Keratinocyte (primary cell): ENCODE data around the gene BDH2. TPM values are rescaled to one million over a fixed set of nuclear protein-coding genes. Genes with fewer than 3 reads are reported as not detected.

Experiments
- DNase-seq: peaks from one replicate; pipeline ENCODE4 v3.0.0-alpha.2; 2011; ENCODE audit warnings: low read depth, missing footprints, low spot score
- FAIRE-seq: peaks from 2 replicates; lab custom pipeline; 2011; peaks lifted over from hg19 to GRCh38; lab: Jason Lieb, UNC
- H2AFZ ChIP-seq: 2 replicates; pipeline ENCODE4 v1.6.0; 2012; ENCODE audit warnings: low read length, control low read depth, inconsistent platforms; ENCODE audit not compliant: control insufficient read depth
- H3K27ac ChIP-seq: 2 replicates; pipeline ENCODE4 v1.5.1; 2011; ENCODE audit warnings: low read length; ENCODE audit not compliant: control insufficient read depth, insufficient read depth
- H3K27me3 ChIP-seq: 3 replicates; pipeline ENCODE4 v1.6.0; 2011; ENCODE audit warnings: low read length; ENCODE audit not compliant: control insufficient read depth, insufficient read depth; ENCODE audit errors: extremely low read depth
- H3K36me3 ChIP-seq, 2 experiments: 2 replicates in 1 of 2; 3 replicates in 1 of 2; pipeline ENCODE4 v1.5.1; 2011; ENCODE audit warnings: low read length in 2 of 2, mild to moderate bottlenecking in 1 of 2; ENCODE audit not compliant: control insufficient read depth in 2 of 2, insufficient read depth in 2 of 2; ENCODE audit errors: extremely low read depth in 1 of 2
- H3K4me1 ChIP-seq: 3 replicates; pipeline ENCODE4 v1.5.1; 2011; ENCODE audit warnings: low read length; ENCODE audit not compliant: control insufficient read depth, insufficient read depth; ENCODE audit errors: extremely low read depth
- H3K4me2 ChIP-seq: 3 replicates; pipeline ENCODE4 v1.6.0; 2011; ENCODE audit warnings: low read depth, low read length; ENCODE audit not compliant: control insufficient read depth, insufficient read depth; ENCODE audit errors: extremely low read depth
- H3K4me3 ChIP-seq, 3 experiments: fragments of 200-600 bp in 1 of 3; sonication (generic) in 1 of 3; 2 replicates in 2 of 3; 3 replicates in 1 of 3; pipeline ENCODE4 v1.5.1; 2011 to 2016; ENCODE audit warnings: low read length in 3 of 3, mild to moderate bottlenecking in 3 of 3, control low read depth in 2 of 3, inconsistent platforms in 1 of 3, low read depth in 1 of 3, mixed read lengths in 1 of 3, mixed run types in 1 of 3, moderate library complexity in 1 of 3; ENCODE audit not compliant: control insufficient read depth in 2 of 3, insufficient read depth in 2 of 3; ENCODE audit errors: extremely low read depth in 1 of 3
- H3K79me2 ChIP-seq: 2 replicates; pipeline ENCODE4 v1.6.0; 2012; ENCODE audit warnings: low read length; ENCODE audit not compliant: control insufficient read depth, insufficient read depth
- H3K9ac ChIP-seq: 3 replicates; pipeline ENCODE4 v1.6.0; 2011; ENCODE audit warnings: low read length; ENCODE audit not compliant: control insufficient read depth, insufficient read depth; ENCODE audit errors: extremely low read depth
- H3K9me1 ChIP-seq: 3 replicates; pipeline ENCODE4 v1.6.0; 2011; ENCODE audit warnings: low read length; ENCODE audit not compliant: control insufficient read depth, insufficient read depth; ENCODE audit errors: extremely low read depth
- H3K9me3 ChIP-seq: 2 replicates; pipeline ENCODE4 v1.5.1; 2012; ENCODE audit warnings: low read depth, low read length; ENCODE audit not compliant: control insufficient read depth
- H4K20me1 ChIP-seq: 3 replicates; pipeline ENCODE4 v1.6.0; 2011; ENCODE audit warnings: low read length; ENCODE audit not compliant: control insufficient read depth, insufficient read depth; ENCODE audit errors: extremely low read depth
- CTCF ChIP-seq, 3 experiments: IDR thresholded peaks in 1 of 3; conservative IDR thresholded peaks in 1 of 3; optimal IDR thresholded peaks in 1 of 3; 2 replicates in 2 of 3; 3 replicates in 1 of 3; pipeline versions ENCODE3 to v1.5.1; 2011; ENCODE audit warnings: low read length in 3 of 3, mild to moderate bottlenecking in 3 of 3, moderate library complexity in 2 of 3, control low read depth in 1 of 3, inconsistent platforms in 1 of 3; ENCODE audit not compliant: insufficient read depth in 2 of 3; ENCODE audit errors: extremely low read depth in 1 of 3
- EZH2 ChIP-seq: IDR thresholded peaks from one replicate; pipeline ENCODE4 v1.6.1; 2012; ENCODE audit warnings: inconsistent platforms, mild to moderate bottlenecking, low read length, moderate library complexity
- dilution Hi-C: fragments of 300-500 bp; cut with MboI; formaldehyde crosslinking; loops from one replicate; pipeline ENCODE4 v1.7.0; 2020; ENCODE audit warnings: low sequenced_read_pairs; ENCODE audit not compliant: extremely low pct_ligation_motif_present
- polyA plus RNA-seq, 5 experiments: library from polyadenylated mRNA; depleted of rRNA in 3 of 5; stranded (reverse) in 3 of 5; stranded (forward) in 1 of 5; unstranded in 1 of 5; fragments of >200 nt; gene quantifications; 1 replicate in 1 of 5; 2 replicates in 3 of 5; 3 replicates in 1 of 5; pipeline versions ENCODE4 v1.2.1 to v1.2.3, GENCODE V29; 2011 to 2012; ENCODE audit warnings: missing spikeins in 2 of 5, low read depth in 1 of 5, low replicate concordance in 1 of 5

Gene BDH2
- polyA plus RNA-seq, 1 donor (not counting 4 experiments of a cell fraction or from before 2014, with no cell fraction given), result 58.1 TPM

GRCh38 chr4:103100691-103101090 lies 1.1 kb upstream of the BDH2 start:
- H2AFZ ChIP-seq, result no peak overlapping the region
- no peaks in the 10 kb centered on the region for H3K79me2 ChIP-seq
- H3K27me3 ChIP-seq, result no peaks in the 10 kb centered on the region
- dilution Hi-C loops, result no loop called here
- H3K36me3 ChIP-seq, result no peaks in the 10 kb centered on the region
- H3K4me2 ChIP-seq, result no peak overlapping the region
- H3K27ac ChIP-seq, result no peak overlapping the region
- H3K9ac ChIP-seq, result no peak overlapping the region
- no peak for TF ChIP-seq CTCF (optimal IDR thresholded peaks at IDR 0.05 in 1 of 3, IDR thresholded peaks at IDR 0.05 in 1 of 3, conservative IDR thresholded peaks at IDR 0.05 in 1 of 3; ENCODE audit: extremely low read depth in 1 of 3, insufficient read depth in 2 of 3, low read length in 3 of 3)
- no peak for TF ChIP-seq EZH2
- no peaks in the 10 kb centered on the region for H3K9me1 ChIP-seq
- no peak overlapping the region for H3K4me3 ChIP-seq
- peaks cover 8% of the 10 kb centered on the region for H3K4me1 ChIP-seq
- DNase-seq (no peak), FAIRE-seq (no peak)
- H4K20me1 ChIP-seq, result no peaks in the 10 kb centered on the region
- no peaks in the 10 kb centered on the region for H3K9me3 ChIP-seq

GRCh38 chr4:103098756-103099440 lies 736 bp downstream of the BDH2 start:
- H3K4me3 ChIP-seq, result peak overlapping the region; percentile 39 to 82 (median 77)
- no peaks in the 10 kb centered on the region for H3K36me3 ChIP-seq
- dilution Hi-C loops, result no loop called here
- peak overlapping the region; percentile 73 for H3K9ac ChIP-seq
- no peak for DNase-seq
- H3K27me3 ChIP-seq, result no peaks in the 10 kb centered on the region
- H3K79me2 ChIP-seq, result no peaks in the 10 kb centered on the region
- no peak for FAIRE-seq
- no peaks in the 10 kb centered on the region for H3K9me3 ChIP-seq
- H3K27ac ChIP-seq, result peak overlapping the region; percentile 72
- no peaks in the 10 kb centered on the region for H3K9me1 ChIP-seq
- peak overlapping the region; percentile 95 for H2AFZ ChIP-seq
- TF ChIP-seq EZH2, result no peak
- TF ChIP-seq CTCF (optimal IDR thresholded peaks at IDR 0.05 in 1 of 3, IDR thresholded peaks at IDR 0.05 in 1 of 3, conservative IDR thresholded peaks at IDR 0.05 in 1 of 3; ENCODE audit: extremely low read depth in 1 of 3, insufficient read depth in 2 of 3, low read length in 3 of 3), result no peak
- peak overlapping the region; percentile 97 for H3K4me2 ChIP-seq
- peaks cover 8% of the 10 kb centered on the region for H3K4me1 ChIP-seq
- H4K20me1 ChIP-seq, result no peaks in the 10 kb centered on the region
